OCI-LY7 (cell line): Measurements from ENCODE around the gene PHF23. TPM values are rescaled to one million over a fixed set of nuclear protein-coding genes. Genes with fewer than 3 reads are reported as not detected.
A peak's percentile ranks its signal among the peaks of the same experiment; 100 is the strongest.

Source experiments
- BruUV-seq: library from RNA; stranded (reverse); fragments of 400-500 nt; replicated peaks from 2 replicates; lab custom pipeline; 2021; lab: Mats Ljungman, UMichigan
- CTCF ChIA-PET: fragments of 300-600 bp; sonication (Branson Sonifier 250); formaldehyde crosslinking; loops from one replicate; lab custom pipeline; 2022; ENCODE audit warnings: antibody characterized with exemption; ENCODE audit not compliant: unreplicated experiment; lab: Charles Lee
- POLR2A ChIA-PET: fragments of 300-600 bp; sonication (Branson Sonifier 250); formaldehyde crosslinking; loops from one replicate; lab custom pipeline; 2022; ENCODE audit warnings: antibody characterized with exemption; lab: Charles Lee
- DNase-seq: peaks from one replicate; pipeline ENCODE4 v3.0.0-alpha.2; 2015; ENCODE audit warnings: low spot score
- H2AFZ ChIP-seq: fragments of 200-600 bp; sonication (generic), shearing (Covaris generic); 2 replicates; pipeline ENCODE4 v1.6.1; 2014; ENCODE audit warnings: mild to moderate bottlenecking, antibody characterized with exemption, low read length, moderate library complexity
- H3K27ac ChIP-seq: fragments of 200-600 bp; sonication (generic); 2 replicates; pipeline ENCODE4 v1.5.1; 2014; ENCODE audit warnings: mixed run types, low read depth, mild to moderate bottlenecking, moderate library complexity, low read length, inconsistent platforms; ENCODE audit not compliant: poor library complexity, severe bottlenecking
- H3K36me3 ChIP-seq: fragments of 200-600 bp; sonication (generic); 2 replicates; pipeline ENCODE4 v1.6.1; 2014; ENCODE audit warnings: mild to moderate bottlenecking, antibody characterized with exemption, low read length, moderate library complexity, mixed read lengths; ENCODE audit not compliant: insufficient read depth
- H3K4me1 ChIP-seq: fragments of 200-600 bp; sonication (generic); 2 replicates; pipeline ENCODE4 v1.5.1; 2014; ENCODE audit warnings: mild to moderate bottlenecking, low read length; ENCODE audit not compliant: insufficient read depth, poor library complexity, severe bottlenecking
- H3K4me2 ChIP-seq: fragments of 200-600 bp; sonication (generic); 2 replicates; pipeline ENCODE4 v1.6.1; 2014; ENCODE audit warnings: mild to moderate bottlenecking, low read length
- H3K4me3 ChIP-seq: fragments of 200-600 bp; sonication (generic); 2 replicates; pipeline ENCODE4 v1.5.1; 2014; ENCODE audit warnings: mild to moderate bottlenecking, low read depth, low read length; ENCODE audit not compliant: poor library complexity, severe bottlenecking
- H3K79me2 ChIP-seq: fragments of 200-600 bp; sonication (generic); 2 replicates; pipeline ENCODE4 v1.6.1; 2016; ENCODE audit warnings: low read depth, mild to moderate bottlenecking, low read length, moderate library complexity, mixed read lengths; ENCODE audit not compliant: insufficient read depth
- H3K9me2 ChIP-seq: fragments of 200-600 bp; sonication (generic); 2 replicates; pipeline ENCODE4 v1.6.1; 2016; ENCODE audit warnings: mild to moderate bottlenecking, low read length, mixed read lengths; ENCODE audit not compliant: insufficient read depth
- H3K9me3 ChIP-seq: fragments of 200-600 bp; sonication (generic); 2 replicates; pipeline ENCODE4 v1.6.1; 2014; ENCODE audit warnings: mild to moderate bottlenecking, mixed run types, low read length, mixed read lengths
- H4K20me1 ChIP-seq: fragments of 200-600 bp; sonication (generic); 2 replicates; pipeline ENCODE4 v1.6.1; 2014; ENCODE audit warnings: mild to moderate bottlenecking, antibody characterized with exemption, low read length, moderate library complexity, mixed read lengths; ENCODE audit not compliant: insufficient read depth
- EZH2phosphoT487 ChIP-seq: fragments of 200-600 bp; sonication (generic); IDR thresholded peaks from 2 replicates; pipeline ENCODE4 v1.6.1; 2018; ENCODE audit warnings: low read depth, borderline replicate concordance, mild to moderate bottlenecking, mixed run types, antibody characterized with exemption, low read length, moderate library complexity, mixed read lengths
- intact Hi-C: fragments of 100-400 bp; cut with micrococcal nuclease; formaldehyde crosslinking; loops from one replicate; pipeline ENCODE4 v1.10.0; 2022; ENCODE audit not compliant: unreplicated experiment
- total RNA-seq, 2 experiments: library from RNA; depleted of rRNA in 1 of 2; stranded (reverse); fragments of >200 nt in 1 of 2; shearing (Covaris generic) in 1 of 2; gene quantifications; 2 replicates each; pipeline ENCODE4 v1.2.3, GENCODE V29; 2014 to 2022
- TF ChIP-seq, protein P1 (sequence below): fragments of 200-600 bp; sonication (generic); conservative IDR thresholded peaks from 2 replicates; pipeline ENCODE4 v1.5.1; 2014; ENCODE audit warnings: mild to moderate bottlenecking, antibody characterized with exemption, low read length, moderate library complexity, mixed read lengths

Gene PHF23
- total RNA-seq, 2 experiments from 2014 or later, result 43.3 to 47.7 TPM

DNA sequence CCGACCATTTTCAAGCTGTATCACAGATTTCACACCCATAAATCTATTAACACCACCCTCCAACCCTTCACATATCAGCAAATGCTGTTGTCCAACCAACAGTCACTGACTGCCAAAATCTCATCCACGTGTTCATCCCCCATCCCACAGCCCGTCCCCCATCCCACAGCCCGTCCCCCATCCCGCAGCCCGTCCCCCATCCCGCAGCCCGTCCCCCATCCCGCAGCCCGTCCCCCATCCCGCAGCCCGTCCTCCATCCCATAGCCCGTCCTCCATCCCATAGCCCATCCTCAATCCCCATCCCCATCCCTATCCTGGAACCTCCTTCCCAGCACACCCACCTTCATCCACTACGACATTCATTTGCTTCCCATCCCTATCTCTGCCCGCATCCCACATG lies 33.7 kb downstream of the PHF23 start:
- Histone ChIP-seq H3K36me3 (peaks cover 25% of the 10 kb centered on the region; the same call in 1 of the 2 replicates), H2AFZ (peak overlapping the region; percentile 20; the same call in 1 of the 2 replicates), H3K27ac (peak overlapping the region; percentile 57), H3K4me3 (peak overlapping the region; percentile 65), H3K79me2 (no peaks in the 10 kb centered on the region), H3K4me1 (peaks cover 23% of the 10 kb centered on the region), H3K9me2 (no peaks in the 10 kb centered on the region), H3K4me2 (peak overlapping the region; percentile 73), H4K20me1 (no peaks in the 10 kb centered on the region), H3K9me3 (no peaks in the 10 kb centered on the region)
- intact Hi-C loops, result no loop called here
- ChIA-PET CTCF (no interaction called here), POLR2A (no interaction called here)
- DNase-seq, result no peak
- BruUV-seq, result no TSS peak
- TF ChIP-seq EZH2phosphoT487, result no peak
- TF ChIP-seq, protein P1, sequence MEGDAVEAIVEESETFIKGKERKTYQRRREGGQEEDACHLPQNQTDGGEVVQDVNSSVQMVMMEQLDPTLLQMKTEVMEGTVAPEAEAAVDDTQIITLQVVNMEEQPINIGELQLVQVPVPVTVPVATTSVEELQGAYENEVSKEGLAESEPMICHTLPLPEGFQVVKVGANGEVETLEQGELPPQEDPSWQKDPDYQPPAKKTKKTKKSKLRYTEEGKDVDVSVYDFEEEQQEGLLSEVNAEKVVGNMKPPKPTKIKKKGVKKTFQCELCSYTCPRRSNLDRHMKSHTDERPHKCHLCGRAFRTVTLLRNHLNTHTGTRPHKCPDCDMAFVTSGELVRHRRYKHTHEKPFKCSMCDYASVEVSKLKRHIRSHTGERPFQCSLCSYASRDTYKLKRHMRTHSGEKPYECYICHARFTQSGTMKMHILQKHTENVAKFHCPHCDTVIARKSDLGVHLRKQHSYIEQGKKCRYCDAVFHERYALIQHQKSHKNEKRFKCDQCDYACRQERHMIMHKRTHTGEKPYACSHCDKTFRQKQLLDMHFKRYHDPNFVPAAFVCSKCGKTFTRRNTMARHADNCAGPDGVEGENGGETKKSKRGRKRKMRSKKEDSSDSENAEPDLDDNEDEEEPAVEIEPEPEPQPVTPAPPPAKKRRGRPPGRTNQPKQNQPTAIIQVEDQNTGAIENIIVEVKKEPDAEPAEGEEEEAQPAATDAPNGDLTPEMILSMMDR, result no peak

GRCh38 chr17:7204828-7205461 lies 34.3 kb downstream of the PHF23 start:
- POLR2A ChIA-PET, result no interaction called here
- Histone ChIP-seq H2AFZ (peak overlapping the region; percentile 20; the same call in 1 of the 2 replicates), H3K4me2 (peak overlapping the region; percentile 73), H3K9me2 (no peaks in the 10 kb centered on the region), H4K20me1 (no peaks in the 10 kb centered on the region), H3K4me3 (peak overlapping the region; percentile 65), H3K79me2 (no peaks in the 10 kb centered on the region), H3K4me1 (peaks cover 23% of the 10 kb centered on the region), H3K36me3 (peaks cover 29% of the 10 kb centered on the region; the same call in 1 of the 2 replicates), H3K9me3 (no peaks in the 10 kb centered on the region), H3K27ac (peak overlapping the region; percentile 57)
- peak; percentile 95 for DNase-seq
- CTCF ChIA-PET, result no interaction called here
- BruUV-seq, result no TSS peak
- intact Hi-C loops, result no loop called here
- TF ChIP-seq EZH2phosphoT487, result no peak
- TF ChIP-seq, protein P1, result no peak

DNA sequence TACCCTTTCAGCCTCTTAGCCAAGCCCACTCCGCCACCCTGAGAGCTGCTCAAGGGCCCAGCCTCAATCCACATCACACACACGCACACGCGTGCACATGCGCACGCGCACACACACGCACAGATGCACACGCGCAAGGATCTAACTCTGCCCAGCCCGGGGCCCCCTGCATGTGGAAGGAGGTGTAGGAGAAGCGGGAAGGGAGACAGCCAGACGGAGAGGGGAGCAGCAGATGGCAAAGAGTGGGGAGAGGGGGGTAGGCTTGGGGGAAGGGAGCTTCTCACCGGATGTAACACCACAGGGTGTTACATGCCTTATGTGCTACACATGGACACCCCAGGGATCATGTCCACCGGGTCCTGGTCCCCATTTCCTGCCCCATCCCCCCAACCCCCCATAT lies 34.9 kb downstream of the PHF23 start:
- POLR2A ChIA-PET, result no interaction called here
- H3K9me2 ChIP-seq, result no peaks in the 10 kb centered on the region
- intact Hi-C loops, result no loop called here
- peak overlapping the region; percentile 73 for H3K4me2 ChIP-seq
- no TSS peak for BruUV-seq
- no peaks in the 10 kb centered on the region for H3K79me2 ChIP-seq
- TF ChIP-seq, protein P1, result no peak
- TF ChIP-seq EZH2phosphoT487, result no peak
- peaks cover 23% of the 10 kb centered on the region for H3K4me1 ChIP-seq
- no peaks in the 10 kb centered on the region for H4K20me1 ChIP-seq
- CTCF ChIA-PET, result no interaction called here
- H3K9me3 ChIP-seq, result no peaks in the 10 kb centered on the region
- H3K4me3 ChIP-seq, result peak overlapping the region; percentile 65
- H3K36me3 ChIP-seq, result peaks cover 30% of the 10 kb centered on the region; the same call in 1 of the 2 replicates
- peak overlapping the region; percentile 57 for H3K27ac ChIP-seq
- DNase-seq, result no peak
- peak overlapping the region; percentile 20; the same call in 1 of the 2 replicates for H2AFZ ChIP-seq
